ENCODE results near the gene GTF2E1. TPM values are rescaled to one million over a fixed set of nuclear protein-coding genes. Genes with fewer than 3 reads are reported as not detected.
A peak's percentile ranks its signal among the peaks of the same experiment; 100 is the strongest.

The GTF2E1 gene
- total RNA-seq, 1 experiment from 2014 or later, result 7.3 TPM

DNA sequence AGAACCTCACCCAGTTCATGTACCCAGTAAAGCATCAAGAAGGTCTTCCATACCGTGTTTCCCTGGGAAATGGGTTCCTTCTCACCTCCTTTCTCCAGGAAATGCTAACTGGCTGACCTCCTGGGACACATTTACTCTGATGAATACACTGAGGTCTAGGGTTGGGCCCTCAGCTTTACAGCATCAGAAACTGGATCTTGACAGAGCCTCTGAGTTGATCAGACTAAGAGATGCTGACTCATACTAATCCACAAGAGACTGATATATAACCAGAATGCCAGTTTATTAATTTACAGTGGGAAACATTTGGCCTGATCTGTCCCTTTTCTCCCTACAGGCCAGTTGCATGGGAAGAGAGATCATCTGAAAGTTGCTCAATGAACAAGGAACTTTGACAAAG lies 55.8 kb downstream of the GTF2E1 start:
- no peak for DNase-seq (ENCODE audit: low spot score)

DNA sequence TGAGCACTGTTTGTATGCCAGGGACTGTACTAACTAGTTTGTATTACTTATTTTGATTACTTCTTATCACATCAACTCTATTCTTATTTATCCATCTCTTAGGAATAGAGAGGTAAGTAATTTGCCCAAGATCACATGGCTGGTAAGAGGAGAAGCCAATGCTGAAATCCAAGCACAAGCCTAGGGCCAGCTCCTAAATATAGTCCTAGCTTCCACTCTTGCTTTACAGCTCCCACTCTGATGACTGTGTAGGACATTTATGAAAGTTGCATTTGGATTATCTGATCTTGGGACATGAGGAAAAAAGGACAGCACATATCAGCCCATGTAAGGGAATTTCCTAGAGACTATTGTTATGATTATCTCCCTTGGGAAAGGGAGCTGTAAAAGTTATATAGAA lies 58.1 kb downstream of the GTF2E1 start:
- no peak for DNase-seq (ENCODE audit: low spot score)

DNA sequence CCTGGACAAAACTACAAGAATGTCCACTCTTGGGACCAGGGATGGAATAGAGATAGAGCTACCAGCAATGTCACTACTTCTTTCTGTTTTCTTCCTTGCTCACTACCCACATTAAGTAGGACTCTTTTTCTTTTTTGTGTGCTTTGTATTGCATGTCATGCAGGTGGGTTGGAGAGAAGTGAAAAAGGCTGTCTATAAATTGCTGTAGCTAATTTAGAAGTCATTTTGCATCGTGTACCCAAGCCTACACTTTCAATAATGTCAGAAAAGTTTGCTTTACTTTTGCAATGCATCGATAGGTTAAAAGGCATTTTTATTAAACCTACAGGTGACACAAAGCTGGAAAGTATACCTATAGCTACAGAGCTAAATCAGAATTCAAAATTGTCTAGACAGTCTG lies 58.9 kb downstream of the GTF2E1 start:
- no peak for DNase-seq (ENCODE audit: low spot score)

DNA sequence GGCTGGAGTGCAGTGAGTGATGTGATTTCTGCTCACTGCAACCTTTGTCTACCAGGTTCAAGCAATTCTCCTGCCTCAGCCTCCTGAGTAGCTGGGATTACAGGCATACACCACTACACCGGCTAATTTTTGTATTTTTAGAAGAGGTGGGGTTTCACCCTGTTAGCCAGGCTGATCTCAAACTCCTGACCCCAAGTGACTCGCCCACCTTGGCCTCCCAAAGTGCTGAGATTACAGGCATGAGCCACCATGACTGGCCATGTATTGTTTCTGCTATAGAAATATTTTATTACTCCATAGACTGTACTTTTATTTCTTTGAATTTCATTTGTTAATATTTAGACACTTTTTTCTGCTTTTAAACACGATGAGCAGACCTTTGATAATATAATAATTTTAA lies 60.4 kb downstream of the GTF2E1 start:
- DNase-seq (ENCODE audit: low spot score), result no peak

DNA sequence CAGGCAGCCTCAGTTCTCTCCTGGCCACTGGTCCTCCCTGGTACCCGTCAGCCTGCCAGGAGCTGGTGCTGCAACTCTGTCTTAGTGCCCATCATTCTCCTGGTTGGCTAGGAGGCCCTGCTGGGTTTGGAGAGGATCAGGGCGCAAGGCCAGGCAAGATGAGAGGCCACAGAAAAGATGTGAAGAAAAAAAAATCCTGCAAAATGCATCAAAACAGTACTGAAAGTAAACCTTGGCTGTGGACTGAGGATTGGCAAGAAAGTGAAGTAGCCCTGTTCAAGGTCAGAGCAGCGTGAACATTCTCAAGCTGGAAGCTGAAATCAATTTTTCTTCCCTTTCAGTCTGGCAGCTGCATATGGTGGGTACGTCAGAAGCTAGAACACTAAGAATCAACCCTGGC lies 74.2 kb downstream of the GTF2E1 start:
- DNase-seq (ENCODE audit: low spot score), result no peak

DNA sequence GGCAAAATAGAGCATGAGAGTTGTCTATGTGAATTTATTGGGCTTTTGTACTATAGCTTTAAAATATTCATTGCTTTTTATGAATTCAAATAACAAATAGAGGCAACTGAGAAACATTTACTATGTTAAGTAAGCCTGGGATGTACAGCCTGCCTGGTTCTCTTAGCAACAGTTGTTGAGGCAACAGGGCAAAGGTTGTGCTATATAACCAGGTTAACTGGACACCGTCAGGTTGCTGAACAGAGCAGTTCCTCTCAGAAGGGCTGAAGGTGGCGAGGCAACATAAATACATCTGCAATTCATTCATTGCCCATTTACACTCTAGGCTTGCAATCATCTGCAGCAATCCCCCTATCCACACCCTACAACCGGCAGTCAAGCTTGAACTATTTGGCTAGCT lies 78.2 kb downstream of the GTF2E1 start:
- peak; percentile 77 for DNase-seq (ENCODE audit: low spot score)

DNA sequence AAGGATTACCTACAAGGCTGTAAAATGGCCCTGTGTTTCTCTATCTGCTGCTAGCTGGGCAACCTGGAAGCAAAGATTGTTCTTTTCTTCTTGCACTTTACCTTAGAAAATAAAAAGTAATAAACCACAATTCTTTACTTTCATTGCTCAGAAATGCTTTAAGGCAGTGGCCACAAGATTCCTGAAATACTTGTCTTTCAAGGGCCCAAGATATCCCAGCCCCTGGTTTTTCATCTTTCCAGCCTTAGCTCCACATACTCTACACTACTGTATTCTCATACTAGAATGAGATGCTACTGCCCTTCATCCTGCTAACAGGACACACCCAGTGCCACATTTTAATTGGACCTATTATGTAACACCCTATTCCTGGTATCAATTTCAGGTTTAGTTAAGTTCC lies 78.9 kb downstream of the GTF2E1 start:
- DNase-seq (ENCODE audit: low spot score), result no peak

DNA sequence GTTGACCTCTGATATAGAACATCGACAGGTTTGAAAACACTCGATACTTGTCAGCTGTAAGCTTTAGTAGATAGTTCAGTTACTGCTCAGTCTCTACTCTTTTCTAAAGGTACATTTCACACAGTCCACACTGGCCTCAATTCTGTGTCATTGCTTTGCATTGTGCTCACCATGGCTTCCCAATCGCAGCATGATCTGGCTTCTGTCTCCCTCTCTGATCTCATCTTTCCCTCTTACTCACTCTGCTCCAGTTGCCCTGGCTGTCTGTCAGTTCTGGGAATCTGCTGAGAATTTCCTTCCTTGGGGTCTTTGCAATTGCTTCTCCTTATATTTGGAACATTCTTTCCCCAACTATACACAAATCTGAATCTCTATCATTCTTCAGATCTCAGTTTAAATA lies 80.6 kb downstream of the GTF2E1 start:
- DNase-seq (ENCODE audit: low spot score), result no peak

DNA sequence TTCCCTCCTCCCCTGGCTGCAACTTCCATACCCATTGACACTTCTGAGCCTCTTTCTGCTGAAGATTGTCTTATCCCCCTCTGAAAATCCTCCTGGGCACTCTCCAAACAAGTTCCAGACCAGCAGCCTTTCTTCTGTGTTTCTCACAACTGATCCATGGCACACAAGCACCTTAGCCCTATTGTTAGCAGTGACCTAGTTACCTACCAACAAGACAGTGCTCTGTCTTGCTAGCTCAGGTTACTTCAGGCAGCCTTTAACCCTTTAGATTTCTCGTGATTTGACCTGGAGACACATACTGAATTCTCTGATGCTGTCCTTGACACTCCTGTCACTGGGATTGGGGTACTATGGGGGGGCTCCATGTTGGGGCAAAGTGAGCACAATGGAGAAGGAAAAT lies 82.1 kb downstream of the GTF2E1 start:
- DNase-seq (ENCODE audit: low spot score), result no peak

DNA sequence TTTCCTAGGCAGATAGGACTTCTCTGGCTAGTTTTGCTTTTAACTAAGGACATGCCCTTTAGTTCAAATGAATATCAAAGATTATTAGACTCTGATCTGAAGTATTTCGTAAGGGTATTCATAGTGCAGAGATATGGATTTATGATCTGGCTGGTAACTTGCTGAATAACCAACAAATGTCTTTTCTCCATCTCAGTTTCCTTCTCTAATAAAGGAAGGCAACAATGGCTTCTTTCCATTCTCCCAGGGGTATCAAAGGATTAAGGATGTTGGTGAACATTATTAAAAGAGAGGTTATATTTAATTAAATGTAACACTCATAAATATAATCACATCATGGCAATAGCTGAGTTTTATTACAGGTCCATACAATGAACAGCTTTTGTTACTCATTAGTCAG lies 86.3 kb downstream of the GTF2E1 start:
- no peak for DNase-seq (ENCODE audit: low spot score)

DNA sequence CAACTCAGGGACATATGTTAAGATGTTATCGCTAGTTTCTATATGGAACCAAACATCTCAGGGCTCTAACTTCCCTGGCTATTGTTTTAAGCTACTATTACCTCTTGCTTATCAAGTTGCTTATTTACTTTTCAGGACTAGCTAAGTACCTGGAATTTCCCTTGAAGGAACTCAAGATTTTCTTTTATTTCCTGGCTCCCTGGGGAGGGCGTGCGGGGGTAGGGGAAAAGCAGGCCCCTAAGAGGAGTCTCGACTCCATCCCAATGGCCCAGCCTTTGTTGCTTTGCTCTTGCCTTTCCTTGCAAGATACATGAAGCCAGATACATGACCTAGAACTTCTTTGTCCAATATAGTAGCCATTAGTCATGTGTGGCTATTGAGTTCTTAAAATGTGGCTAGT lies 88.5 kb downstream of the GTF2E1 start:
- no peak for DNase-seq (ENCODE audit: low spot score)

Small RNA genes within 50 kb of the gene (small RNA-seq; reads per million reads assigned to genes)
- not detected for gene MTCO1P29
- not detected for gene MTCO2P29

Other genes with a start within 250 kb of the GTF2E1 start
- 147 and 154 TPM in 2 replicates for gene NDUFB4, start 146.4 kb upstream of the GTF2E1 start, total RNA-seq (2014; rRNA removed; shearing (Covaris generic))
- 17.6 and 20.7 TPM in 2 replicates for gene HGD, start 60.5 kb upstream of the GTF2E1 start, total RNA-seq (2014; rRNA removed; shearing (Covaris generic))
- 6.8 and 13.3 TPM in 2 replicates for gene RABL3, start 228 bp upstream of the GTF2E1 start, total RNA-seq (2014; rRNA removed; shearing (Covaris generic))
- not detected in 2 replicates for gene STXBP5L, start 165.5 kb downstream of the GTF2E1 start, total RNA-seq (2014; rRNA removed; shearing (Covaris generic))